ENCODE results near the gene ZNF827. TPM values are rescaled to one million over a fixed set of nuclear protein-coding genes. Genes with fewer than 3 reads are reported as not detected.

ZNF827 gene
- polyA plus RNA-seq, 1 donor (not counting 4 experiments of a cell fraction or from before 2014, with no cell fraction given) = 4.7 TPM

- Histone ChIP-seq H3K9me3 (ENCODE audit: control insufficient read depth, low read depth, low read length) (no peaks in the 10 kb centered on the region), H2AFZ (ENCODE audit: control insufficient read depth, low read length) (no peak overlapping the region), H3K4me3 (ENCODE audit: control insufficient read depth in 2 of 3, extremely low read depth in 1 of 3, insufficient read depth in 2 of 3, low read depth in 1 of 3, low read length in 3 of 3) (no peak overlapping the region), H3K4me1 (ENCODE audit: control insufficient read depth, extremely low read depth, insufficient read depth, low read length) (peaks cover 24% of the 10 kb centered on the region), H3K9me1 (ENCODE audit: control insufficient read depth, extremely low read depth, insufficient read depth, low read length) (no peaks in the 10 kb centered on the region), H3K4me2 (ENCODE audit: control insufficient read depth, extremely low read depth, insufficient read depth, low read depth, low read length) (no peak overlapping the region), H3K9ac (ENCODE audit: control insufficient read depth, extremely low read depth, insufficient read depth, low read length) (no peak overlapping the region), H3K79me2 (ENCODE audit: control insufficient read depth, insufficient read depth, low read length) (no peaks in the 10 kb centered on the region), H3K27ac (ENCODE audit: control insufficient read depth, insufficient read depth, low read length) (no peak overlapping the region), H4K20me1 (ENCODE audit: control insufficient read depth, extremely low read depth, insufficient read depth, low read length) (no peaks in the 10 kb centered on the region), H3K27me3 (ENCODE audit: control insufficient read depth, extremely low read depth, insufficient read depth, low read length) (no peaks in the 10 kb centered on the region), H3K36me3 (ENCODE audit: control insufficient read depth in 2 of 2, extremely low read depth in 1 of 2, insufficient read depth in 2 of 2, low read length in 2 of 2) (no peaks in the 10 kb centered on the region)
- TF ChIP-seq, protein P1, sequence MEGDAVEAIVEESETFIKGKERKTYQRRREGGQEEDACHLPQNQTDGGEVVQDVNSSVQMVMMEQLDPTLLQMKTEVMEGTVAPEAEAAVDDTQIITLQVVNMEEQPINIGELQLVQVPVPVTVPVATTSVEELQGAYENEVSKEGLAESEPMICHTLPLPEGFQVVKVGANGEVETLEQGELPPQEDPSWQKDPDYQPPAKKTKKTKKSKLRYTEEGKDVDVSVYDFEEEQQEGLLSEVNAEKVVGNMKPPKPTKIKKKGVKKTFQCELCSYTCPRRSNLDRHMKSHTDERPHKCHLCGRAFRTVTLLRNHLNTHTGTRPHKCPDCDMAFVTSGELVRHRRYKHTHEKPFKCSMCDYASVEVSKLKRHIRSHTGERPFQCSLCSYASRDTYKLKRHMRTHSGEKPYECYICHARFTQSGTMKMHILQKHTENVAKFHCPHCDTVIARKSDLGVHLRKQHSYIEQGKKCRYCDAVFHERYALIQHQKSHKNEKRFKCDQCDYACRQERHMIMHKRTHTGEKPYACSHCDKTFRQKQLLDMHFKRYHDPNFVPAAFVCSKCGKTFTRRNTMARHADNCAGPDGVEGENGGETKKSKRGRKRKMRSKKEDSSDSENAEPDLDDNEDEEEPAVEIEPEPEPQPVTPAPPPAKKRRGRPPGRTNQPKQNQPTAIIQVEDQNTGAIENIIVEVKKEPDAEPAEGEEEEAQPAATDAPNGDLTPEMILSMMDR (optimal IDR thresholded peaks at IDR 0.05 in 1 of 3, IDR thresholded peaks at IDR 0.05 in 1 of 3, conservative IDR thresholded peaks at IDR 0.05 in 1 of 3; ENCODE audit: extremely low read depth in 1 of 3, insufficient read depth in 2 of 3, low read length in 3 of 3) = no peak
- TF ChIP-seq EZH2 (IDR thresholded peaks at IDR 0.05; ENCODE audit: low read length) = no peak
- FAIRE-seq (no peak), DNase-seq (ENCODE audit: low read depth, low spot score) (no peak)
- dilution Hi-C loops (cut with MboI; ENCODE audit: extremely low pct_ligation_motif_present, low sequenced_read_pairs) = no loop called here
Observed at GRCh38 chr4:145871209-145871608, 67.4 kb downstream of the ZNF827 start.

- dilution Hi-C loops (cut with MboI; ENCODE audit: extremely low pct_ligation_motif_present, low sequenced_read_pairs) = no loop called here
- FAIRE-seq (peak; percentile 65), DNase-seq (ENCODE audit: low read depth, low spot score) (no peak)
- peak overlapping the region; percentile 58 for H3K9ac ChIP-seq (ENCODE audit: control insufficient read depth, extremely low read depth, insufficient read depth, low read length)
- H3K9me3 ChIP-seq (ENCODE audit: control insufficient read depth, low read depth, low read length) = no peaks in the 10 kb centered on the region
- H3K4me2 ChIP-seq (ENCODE audit: control insufficient read depth, extremely low read depth, insufficient read depth, low read depth, low read length) = peak overlapping the region; percentile 78
- H2AFZ ChIP-seq (ENCODE audit: control insufficient read depth, low read length) = peak overlapping the region; percentile 53
- no peaks in the 10 kb centered on the region for H3K27me3 ChIP-seq (ENCODE audit: control insufficient read depth, extremely low read depth, insufficient read depth, low read length)
- no peaks in the 10 kb centered on the region for H3K79me2 ChIP-seq (ENCODE audit: control insufficient read depth, insufficient read depth, low read length)
- peak overlapping the region in 2 of 3 experiments; percentile 36 to 41 for H3K4me3 ChIP-seq (ENCODE audit: control insufficient read depth in 2 of 3, extremely low read depth in 1 of 3, insufficient read depth in 2 of 3, low read depth in 1 of 3, low read length in 3 of 3)
- TF ChIP-seq, protein P1 (optimal IDR thresholded peaks at IDR 0.05 in 1 of 3, IDR thresholded peaks at IDR 0.05 in 1 of 3, conservative IDR thresholded peaks at IDR 0.05 in 1 of 3; ENCODE audit: extremely low read depth in 1 of 3, insufficient read depth in 2 of 3, low read length in 3 of 3) = no peak
- no peak for TF ChIP-seq EZH2 (IDR thresholded peaks at IDR 0.05; ENCODE audit: low read length)
- peaks cover 24% of the 10 kb centered on the region for H3K4me1 ChIP-seq (ENCODE audit: control insufficient read depth, extremely low read depth, insufficient read depth, low read length)
- H3K9me1 ChIP-seq (ENCODE audit: control insufficient read depth, extremely low read depth, insufficient read depth, low read length) = no peaks in the 10 kb centered on the region
- peak overlapping the region; percentile 68 for H3K27ac ChIP-seq (ENCODE audit: control insufficient read depth, insufficient read depth, low read length)
- H3K36me3 ChIP-seq (ENCODE audit: control insufficient read depth in 2 of 2, extremely low read depth in 1 of 2, insufficient read depth in 2 of 2, low read length in 2 of 2) = no peaks in the 10 kb centered on the region
- no peaks in the 10 kb centered on the region for H4K20me1 ChIP-seq (ENCODE audit: control insufficient read depth, extremely low read depth, insufficient read depth, low read length)
Observed at GRCh38 chr4:145870155-145871020, 68.2 kb downstream of the ZNF827 start.
